HepG2 (cell line): ENCODE measurements around the gene GCLC. TPM values are rescaled to one million over a fixed set of nuclear protein-coding genes. Genes with fewer than 3 reads are reported as not detected.

Experiments used
- EP300 ChIP-seq, 3 experiments: sonication (generic) in 1 of 3; formaldehyde crosslinking in 1 of 3; IDR thresholded peaks; 2 replicates each; pipeline versions ENCODE4 v1.5.1 to v1.6.1; 2011 to 2020; ENCODE audit warnings: low read depth in 2 of 3, low read length in 2 of 3, borderline replicate concordance in 1 of 3, improper control_type of control experiment in 1 of 3, mild to moderate bottlenecking in 1 of 3, missing genetic modification reagents in 1 of 3, moderate library complexity in 1 of 3
- FOXA3 ChIP-seq: IDR thresholded peaks from 2 replicates; pipeline ENCODE4 v1.6.1; 2016; ENCODE audit warnings: missing genetic modification reagents, missing compliant biosample characterization
- GABPA ChIP-seq, 2 experiments: IDR thresholded peaks; 2 replicates each; pipeline ENCODE4 v1.6.1; 2011 to 2016; ENCODE audit warnings: low read depth in 2 of 2, low read length in 1 of 2, missing biosample characterization in 1 of 2, missing genetic modification characterization in 1 of 2
- HOXA7 ChIP-seq: sonication (generic); formaldehyde crosslinking; IDR thresholded peaks from 2 replicates; pipeline ENCODE4 v1.8.1; 2022; ENCODE audit warnings: mild to moderate bottlenecking, missing genetic modification reagents, moderate library complexity
- KDM5A ChIP-seq: fragments of 200-600 bp; sonication (generic); IDR thresholded peaks from 2 replicates; pipeline ENCODE4 v1.7.0; 2018; ENCODE audit warnings: antibody characterized with exemption, mild to moderate bottlenecking, low read length, borderline replicate concordance
- KDM5B ChIP-seq: sonication (generic); formaldehyde crosslinking; IDR thresholded peaks from 2 replicates; pipeline ENCODE4 v1.4.0; 2020; ENCODE audit warnings: missing genetic modification reagents, mild to moderate bottlenecking, borderline replicate concordance
- KMT2B ChIP-seq: IDR thresholded peaks from 2 replicates; pipeline ENCODE4 v1.6.1; 2016; ENCODE audit warnings: missing genetic modification reagents, missing compliant biosample characterization
- MIER3 ChIP-seq: IDR thresholded peaks from 2 replicates; pipeline ENCODE4 v1.6.1; 2016; ENCODE audit warnings: missing compliant biosample characterization, borderline replicate concordance
- MYC ChIP-seq: sonication (generic); formaldehyde crosslinking; IDR thresholded peaks from 2 replicates; pipeline ENCODE4 v1.9.0; 2021; ENCODE audit warnings: missing genetic modification reagents, borderline replicate concordance
- MZF1 ChIP-seq: sonication (generic); formaldehyde crosslinking; IDR thresholded peaks from 2 replicates; pipeline ENCODE4 v1.8.1; 2023; ENCODE audit warnings: mild to moderate bottlenecking, missing genetic modification reagents, borderline replicate concordance
- NFKB2 ChIP-seq: sonication (generic); formaldehyde crosslinking; IDR thresholded peaks from 2 replicates; pipeline ENCODE4 v1.4.0; 2020; ENCODE audit warnings: missing genetic modification reagents, borderline replicate concordance
- NR2F2 ChIP-seq: IDR thresholded peaks from 2 replicates; pipeline ENCODE4 v1.6.1; 2012; ENCODE audit warnings: low read depth, inconsistent platforms, borderline replicate concordance
- RBAK ChIP-seq: sonication (generic); formaldehyde crosslinking; IDR thresholded peaks from 2 replicates; pipeline ENCODE4 v1.5.1; 2020; ENCODE audit warnings: mild to moderate bottlenecking, missing genetic modification reagents
- RORA ChIP-seq: sonication (generic); formaldehyde crosslinking; IDR thresholded peaks from 2 replicates; pipeline ENCODE4 v1.5.0; 2020; ENCODE audit warnings: mild to moderate bottlenecking, missing genetic modification reagents, moderate library complexity
- SCMH1 ChIP-seq: sonication (generic); formaldehyde crosslinking; IDR thresholded peaks from 2 replicates; pipeline ENCODE4 v1.9.0; 2021; ENCODE audit warnings: missing genetic modification reagents, mild to moderate bottlenecking, borderline replicate concordance
- SIX1 ChIP-seq: sonication (generic); formaldehyde crosslinking; IDR thresholded peaks from 2 replicates; pipeline ENCODE4 v1.4.0; 2020; ENCODE audit warnings: missing genetic modification reagents, borderline replicate concordance
- SMC3 ChIP-seq: IDR thresholded peaks from 2 replicates; pipeline ENCODE4 v1.6.1; 2011; ENCODE audit warnings: low read length, improper control_type of control experiment
- STAG1 ChIP-seq: sonication (generic); formaldehyde crosslinking; IDR thresholded peaks from 2 replicates; pipeline ENCODE4 v1.4.0; 2020; ENCODE audit warnings: missing genetic modification reagents
- TMF1 ChIP-seq: sonication (generic); formaldehyde crosslinking; IDR thresholded peaks from 2 replicates; pipeline ENCODE4 v1.8.1; 2022; ENCODE audit warnings: low read depth, missing genetic modification reagents
- ZFYVE20 ChIP-seq: sonication (generic); formaldehyde crosslinking; IDR thresholded peaks from 2 replicates; pipeline ENCODE4 v1.8.0; 2023; ENCODE audit warnings: low read depth, mild to moderate bottlenecking, moderate library complexity, missing genetic modification reagents, borderline replicate concordance
- ZNF317 ChIP-seq: sonication (generic); formaldehyde crosslinking; IDR thresholded peaks from 2 replicates; pipeline ENCODE4 v1.5.0; 2020; ENCODE audit warnings: mild to moderate bottlenecking, missing genetic modification reagents
- ZNF326 ChIP-seq: sonication (generic); formaldehyde crosslinking; IDR thresholded peaks from 2 replicates; pipeline ENCODE4 v1.4.0; 2020; ENCODE audit warnings: missing genetic modification reagents, borderline replicate concordance
- ZNF335 ChIP-seq: sonication (generic); formaldehyde crosslinking; IDR thresholded peaks from 2 replicates; pipeline ENCODE4 v1.4.0; 2020; ENCODE audit warnings: missing genetic modification reagents
- ZNF446 ChIP-seq: sonication (generic); formaldehyde crosslinking; IDR thresholded peaks from 2 replicates; pipeline ENCODE4 v1.5.0; 2020; ENCODE audit warnings: mild to moderate bottlenecking, missing genetic modification reagents
- polyA plus RNA-seq, 8 experiments: library from polyadenylated mRNA; depleted of rRNA in 3 of 8; stranded (reverse) in 7 of 8; unstranded in 1 of 8; fragments of >200 nt; fragmentation: Illumina TruSeq in 4 of 8; extraction: Trizol in 4 of 8; gene quantifications; 2 replicates each; pipeline versions ENCODE4 v1.2.1 to v1.2.3, GENCODE V29; 2011 to 2016; ENCODE audit warnings: low read depth in 4 of 8, missing spikeins in 1 of 8, mixed read lengths in 1 of 8; ENCODE audit not compliant: insufficient read depth in 1 of 8
- total RNA-seq, 5 experiments: library from RNA; depleted of rRNA; stranded (reverse); fragments of >200 nt; fragmentation: Illumina TruSeq; extraction: Trizol; gene quantifications; 2 replicates each; pipeline ENCODE4 v1.2.3, GENCODE V29; 2016; ENCODE audit warnings: low read depth in 1 of 5
- TF ChIP-seq, protein P1 (sequence below): sonication (generic); formaldehyde crosslinking; IDR thresholded peaks from 2 replicates; pipeline ENCODE4 v1.5.1; 2020; ENCODE audit warnings: mild to moderate bottlenecking, missing genetic modification reagents, moderate library complexity
- TF ChIP-seq, protein P2 (sequence below): sonication (generic); formaldehyde crosslinking; IDR thresholded peaks from 2 replicates; pipeline ENCODE4 v1.4.0; 2020; ENCODE audit warnings: missing genetic modification reagents

The GCLC gene
- total and polyA plus RNA-seq, 2 of the 13 experiments (the other 11 are each of a cell fraction or from before 2014, with no cell fraction given): 35.3 to 84.6 TPM

DNA sequence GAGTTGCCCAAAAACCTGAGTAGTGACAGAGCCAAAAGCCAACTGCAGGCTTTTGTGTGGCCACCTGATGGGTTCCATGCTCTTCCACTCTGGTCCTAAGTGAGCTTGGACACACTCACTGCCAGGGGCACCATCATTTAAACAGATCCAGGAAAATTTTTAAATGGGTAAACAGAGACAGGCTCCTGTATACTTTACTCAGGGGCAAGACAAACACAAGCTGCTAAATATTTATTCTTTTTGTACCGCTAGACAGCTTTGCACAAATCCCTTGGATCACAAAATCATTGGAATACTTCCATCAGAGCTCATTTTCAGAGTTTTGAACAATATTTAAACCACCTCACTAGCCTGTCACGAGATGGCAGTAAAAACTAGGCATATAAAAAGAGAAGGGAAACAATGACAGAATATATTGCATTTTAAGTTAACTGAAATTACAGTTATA, 31.4 kb downstream of the GCLC start (continued):
- TF ChIP-seq, protein P1, sequence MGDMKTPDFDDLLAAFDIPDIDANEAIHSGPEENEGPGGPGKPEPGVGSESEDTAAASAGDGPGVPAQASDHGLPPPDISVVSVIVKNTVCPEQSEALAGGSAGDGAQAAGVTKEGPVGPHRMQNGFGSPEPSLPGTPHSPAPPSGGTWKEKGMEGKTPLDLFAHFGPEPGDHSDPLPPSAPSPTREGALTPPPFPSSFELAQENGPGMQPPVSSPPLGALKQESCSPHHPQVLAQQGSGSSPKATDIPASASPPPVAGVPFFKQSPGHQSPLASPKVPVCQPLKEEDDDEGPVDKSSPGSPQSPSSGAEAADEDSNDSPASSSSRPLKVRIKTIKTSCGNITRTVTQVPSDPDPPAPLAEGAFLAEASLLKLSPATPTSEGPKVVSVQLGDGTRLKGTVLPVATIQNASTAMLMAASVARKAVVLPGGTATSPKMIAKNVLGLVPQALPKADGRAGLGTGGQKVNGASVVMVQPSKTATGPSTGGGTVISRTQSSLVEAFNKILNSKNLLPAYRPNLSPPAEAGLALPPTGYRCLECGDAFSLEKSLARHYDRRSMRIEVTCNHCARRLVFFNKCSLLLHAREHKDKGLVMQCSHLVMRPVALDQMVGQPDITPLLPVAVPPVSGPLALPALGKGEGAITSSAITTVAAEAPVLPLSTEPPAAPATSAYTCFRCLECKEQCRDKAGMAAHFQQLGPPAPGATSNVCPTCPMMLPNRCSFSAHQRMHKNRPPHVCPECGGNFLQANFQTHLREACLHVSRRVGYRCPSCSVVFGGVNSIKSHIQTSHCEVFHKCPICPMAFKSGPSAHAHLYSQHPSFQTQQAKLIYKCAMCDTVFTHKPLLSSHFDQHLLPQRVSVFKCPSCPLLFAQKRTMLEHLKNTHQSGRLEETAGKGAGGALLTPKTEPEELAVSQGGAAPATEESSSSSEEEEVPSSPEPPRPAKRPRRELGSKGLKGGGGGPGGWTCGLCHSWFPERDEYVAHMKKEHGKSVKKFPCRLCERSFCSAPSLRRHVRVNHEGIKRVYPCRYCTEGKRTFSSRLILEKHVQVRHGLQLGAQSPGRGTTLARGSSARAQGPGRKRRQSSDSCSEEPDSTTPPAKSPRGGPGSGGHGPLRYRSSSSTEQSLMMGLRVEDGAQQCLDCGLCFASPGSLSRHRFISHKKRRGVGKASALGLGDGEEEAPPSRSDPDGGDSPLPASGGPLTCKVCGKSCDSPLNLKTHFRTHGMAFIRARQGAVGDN: no peak
- no peak for TF ChIP-seq ZNF446 (CRISPR knock-in tag)
- TF ChIP-seq KDM5A: no peak
- TF ChIP-seq TMF1 (CRISPR knock-in tag): no peak
- no peak for TF ChIP-seq KDM5B
- TF ChIP-seq ZNF317 (CRISPR knock-in tag): no peak
- 0 out of 4 replicates have a peak, but pooled peaks of 1 of the 2 experiments have one; percentile 8 for TF ChIP-seq EP300 (IDR thresholded peaks at IDR 0.05; ENCODE audit: low read depth in 2 of 2, low read length in 2 of 2)
- TF ChIP-seq EP300 (CRISPR knock-in tag; IDR thresholded peaks at IDR 0.05; ENCODE audit: borderline replicate concordance): no peak
- no peak for TF ChIP-seq ZNF335
- TF ChIP-seq, protein P2, sequence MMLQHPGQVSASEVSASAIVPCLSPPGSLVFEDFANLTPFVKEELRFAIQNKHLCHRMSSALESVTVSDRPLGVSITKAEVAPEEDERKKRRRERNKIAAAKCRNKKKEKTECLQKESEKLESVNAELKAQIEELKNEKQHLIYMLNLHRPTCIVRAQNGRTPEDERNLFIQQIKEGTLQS (CRISPR knock-in tag): no peak
- no peak for TF ChIP-seq RBAK (CRISPR knock-in tag)
- no peak for TF ChIP-seq ZFYVE20 (CRISPR knock-in tag)
- peak; percentile 39; the same call in 1 of the 2 replicates for TF ChIP-seq STAG1 (CRISPR knock-in tag)
- no peak for TF ChIP-seq NFKB2 (CRISPR knock-in tag)
- no peak for TF ChIP-seq ZNF326 (CRISPR knock-in tag)
- TF ChIP-seq GABPA (IDR thresholded peaks at IDR 0.05; ENCODE audit: low read depth, low read length): no peak
- no peak for TF ChIP-seq GABPA (CRISPR knock-in tag; IDR thresholded peaks at IDR 0.05; ENCODE audit: low read depth)
- TF ChIP-seq MIER3 (CRISPR knock-in tag): no peak
- TF ChIP-seq SMC3: 0 out of 2 replicates have a peak, but pooled peaks have one; percentile 20
- no peak for TF ChIP-seq RORA (CRISPR knock-in tag)
- no peak for TF ChIP-seq MZF1
- no peak for TF ChIP-seq SIX1 (CRISPR knock-in tag)
- no peak for TF ChIP-seq HOXA7 (CRISPR knock-in tag)
- no peak for TF ChIP-seq KMT2B (CRISPR knock-in tag)
- no peak for TF ChIP-seq FOXA3 (CRISPR knock-in tag)
- no peak for TF ChIP-seq NR2F2
- no peak for TF ChIP-seq SCMH1 (CRISPR knock-in tag)
- TF ChIP-seq MYC (CRISPR knock-in tag): no peak
